HG03066 (cell line): Measurements from ENCODE around the gene CD164.
"Not testable (repeated sequence)": the region's sequence is repeated elsewhere in the genome, so short reads cannot be mapped to it uniquely, and the experiment has no call there.

Source experiments
- ATAC-seq: cut with Tn5 transposase; IDR thresholded peaks from one replicate; pipeline ENCODE4 v1.9.1; 2021; ENCODE audit warnings: low read depth; ENCODE audit not compliant: unreplicated experiment

CD164 gene

GRCh38 chr6:109344226-109344625 is 38.0 kb downstream of the CD164 start:
- no peak for ATAC-seq

- ATAC-seq = no peak
Observed at GRCh38 chr6:109343518-109343917, 38.7 kb downstream of the CD164 start.

GRCh38 chr6:109342911-109343310 is 39.4 kb downstream of the CD164 start:
- no peak for ATAC-seq

GRCh38 chr6:109342506-109342905 is 39.8 kb downstream of the CD164 start:
- no peak for ATAC-seq

GRCh38 chr6:109340811-109341210 is 41.5 kb downstream of the CD164 start:
- no peak for ATAC-seq

- ATAC-seq = no peak
Observed at GRCh38 chr6:109339906-109340678, 42.2 kb downstream of the CD164 start.

GRCh38 chr6:109336221-109336961 is 45.9 kb downstream of the CD164 start:
- ATAC-seq = no peak

GRCh38 chr6:109333870-109334269 is 48.4 kb downstream of the CD164 start:
- not testable (repeated sequence) for ATAC-seq

- ATAC-seq = no peak
Observed at GRCh38 chr6:109332748-109333147, 49.5 kb downstream of the CD164 start.

- no peak for ATAC-seq
Observed at GRCh38 chr6:109331081-109331480, 51.2 kb downstream of the CD164 start.

GRCh38 chr6:109330263-109330662 is 52.0 kb downstream of the CD164 start:
- no peak for ATAC-seq

- ATAC-seq = no peak
Observed at GRCh38 chr6:109328629-109329028, 53.6 kb downstream of the CD164 start.

GRCh38 chr6:109327959-109328358 is 54.3 kb downstream of the CD164 start:
- no peak for ATAC-seq

- ATAC-seq = no peak
Observed at GRCh38 chr6:109327491-109327890, 54.8 kb downstream of the CD164 start.

GRCh38 chr6:109326351-109326750 is 55.9 kb downstream of the CD164 start:
- ATAC-seq = no peak

- no peak for ATAC-seq
Observed at GRCh38 chr6:109325400-109325801, 56.9 kb downstream of the CD164 start.

GRCh38 chr6:109323241-109323640 is 59.0 kb downstream of the CD164 start:
- no peak for ATAC-seq

- no peak for ATAC-seq
Observed at GRCh38 chr6:109322825-109323224, 59.4 kb downstream of the CD164 start.

- ATAC-seq = no peak
Observed at GRCh38 chr6:109321752-109322151, 60.5 kb downstream of the CD164 start.

GRCh38 chr6:109320072-109320471 is 62.2 kb downstream of the CD164 start:
- no peak for ATAC-seq

GRCh38 chr6:109318328-109318876 is 63.9 kb downstream of the CD164 start:
- no peak for ATAC-seq

- ATAC-seq = no peak
Observed at GRCh38 chr6:109316909-109317308, 65.4 kb downstream of the CD164 start.
